Measurements from ENCODE around the gene ZCCHC7.
"Not testable (repeated sequence)": the region's sequence is repeated elsewhere in the genome, so short reads cannot be mapped to it uniquely, and the experiment has no call there.

Gene ZCCHC7

DNA sequence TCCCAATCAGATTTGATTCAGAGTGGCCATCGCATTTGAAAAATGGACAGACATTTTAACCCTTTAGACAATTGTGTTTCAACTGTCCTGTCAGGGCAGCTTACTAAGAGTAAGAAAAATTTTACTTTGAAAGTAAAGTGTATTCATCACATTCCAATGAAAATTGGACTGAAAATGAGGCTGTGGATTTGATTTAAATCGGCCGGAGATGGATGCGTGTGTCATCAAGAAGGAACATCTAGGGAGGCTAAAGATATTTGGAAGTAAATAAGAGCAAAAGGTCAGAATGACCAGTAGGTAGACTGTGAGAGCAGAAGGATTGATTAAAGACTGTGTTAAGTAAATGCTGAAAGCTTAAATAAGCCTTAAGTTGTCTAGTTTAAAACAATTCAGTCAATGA, 1.5 kb downstream of the ZCCHC7 start:
- no peak for DNase-seq

DNA sequence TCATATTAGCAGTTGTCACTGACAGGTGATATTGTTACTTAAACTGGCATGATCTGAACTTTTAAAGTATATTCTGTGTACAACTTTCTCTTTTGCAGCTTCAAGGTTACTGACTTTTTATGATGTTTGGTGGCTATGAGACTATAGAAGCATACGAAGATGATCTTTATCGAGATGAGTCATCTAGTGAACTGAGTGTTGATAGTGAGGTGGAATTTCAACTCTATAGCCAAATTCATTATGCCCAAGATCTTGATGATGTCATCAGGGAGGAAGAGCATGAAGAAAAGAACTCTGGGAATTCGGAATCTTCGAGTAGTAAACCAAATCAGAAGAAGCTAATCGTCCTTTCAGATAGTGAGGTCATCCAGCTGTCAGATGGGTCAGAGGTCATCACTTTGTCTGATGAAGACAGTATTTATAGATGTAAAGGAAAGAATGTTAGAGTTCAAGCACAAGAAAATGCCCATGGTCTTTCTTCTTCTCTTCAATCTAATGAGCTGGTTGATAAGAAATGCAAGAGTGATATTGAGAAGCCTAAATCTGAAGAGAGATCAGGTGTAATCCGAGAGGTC, 5.9 kb downstream of the ZCCHC7 start:
- no peak for DNase-seq

DNA sequence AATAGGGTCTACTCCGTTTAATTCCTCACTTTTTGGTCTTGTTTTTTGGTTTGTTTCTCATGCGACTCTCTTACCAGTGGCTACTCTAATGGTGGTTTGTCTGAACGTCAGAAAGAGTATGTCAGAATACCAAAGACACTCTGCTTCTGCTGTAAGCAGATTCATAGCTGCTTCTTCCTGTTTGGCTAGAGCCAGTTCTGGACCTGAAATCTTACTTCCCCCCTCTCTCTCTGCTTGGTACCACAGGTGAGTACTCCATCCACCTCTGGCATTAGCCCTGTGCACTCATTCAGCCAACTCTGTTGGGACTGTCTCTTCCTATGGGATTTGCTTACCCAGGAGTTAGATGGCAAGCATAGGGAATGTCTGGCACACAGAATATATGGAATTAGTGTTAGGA, 6.6 kb downstream of the ZCCHC7 start:
- no peak for DNase-seq

DNA sequence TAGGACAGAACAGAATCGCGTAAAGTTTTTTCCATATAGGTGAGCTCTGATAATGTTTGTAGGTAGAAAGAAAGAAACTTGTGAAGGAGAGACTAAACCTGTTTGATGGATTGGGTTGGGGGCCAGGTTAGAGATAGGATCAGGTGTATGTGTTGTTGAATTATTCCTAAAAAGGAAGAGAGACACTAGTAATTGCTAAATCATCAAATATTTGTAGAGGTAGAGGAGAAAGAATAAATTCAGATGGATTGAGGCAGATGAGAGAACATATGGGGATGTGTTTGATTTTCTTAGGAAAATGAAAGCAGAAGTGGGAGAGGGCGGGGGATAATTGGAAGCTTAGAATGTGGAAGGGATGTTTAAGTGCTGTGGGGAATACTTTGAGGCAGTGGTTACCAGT, 7.7 kb downstream of the ZCCHC7 start:
- no peak for DNase-seq

DNA sequence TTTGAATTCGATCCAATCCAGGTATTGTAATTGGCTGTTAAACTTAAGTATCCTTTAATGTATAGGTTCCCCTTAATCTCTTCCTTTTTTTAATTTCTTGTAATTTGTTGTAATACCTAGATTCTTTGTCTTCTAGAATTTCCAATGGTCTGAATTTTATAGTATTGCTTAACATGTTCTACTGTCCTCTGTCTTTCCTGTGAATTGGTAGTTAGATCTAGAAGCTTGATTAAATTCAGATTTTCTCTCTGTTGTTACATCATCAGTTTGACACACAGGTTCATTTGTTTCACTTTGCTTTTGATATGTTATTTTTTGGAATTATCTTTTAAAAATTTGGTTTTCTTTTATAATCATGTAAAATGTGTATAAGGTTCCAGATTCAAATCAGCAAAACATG, 13.8 kb downstream of the ZCCHC7 start:
- no peak for DNase-seq

DNA sequence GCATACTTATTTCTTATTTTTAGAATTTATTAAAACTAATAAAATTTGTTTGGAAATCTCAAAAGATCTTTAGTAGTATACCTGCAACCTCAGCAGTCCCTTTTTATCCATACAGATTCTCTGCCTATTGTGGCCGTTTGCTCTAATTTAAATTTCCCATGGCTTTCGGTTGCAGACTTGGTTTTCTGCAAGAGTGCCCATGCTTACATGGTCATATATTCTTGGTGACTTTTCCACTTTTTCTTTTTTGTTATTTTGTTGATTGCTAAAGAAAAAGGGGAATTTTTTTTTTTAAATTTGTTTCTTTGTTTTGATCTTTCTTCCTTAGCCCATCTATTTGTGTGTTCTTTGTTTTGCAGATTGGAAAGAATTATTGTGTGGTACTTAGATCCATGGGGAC, 20.6 kb downstream of the ZCCHC7 start:
- DNase-seq: no peak

DNA sequence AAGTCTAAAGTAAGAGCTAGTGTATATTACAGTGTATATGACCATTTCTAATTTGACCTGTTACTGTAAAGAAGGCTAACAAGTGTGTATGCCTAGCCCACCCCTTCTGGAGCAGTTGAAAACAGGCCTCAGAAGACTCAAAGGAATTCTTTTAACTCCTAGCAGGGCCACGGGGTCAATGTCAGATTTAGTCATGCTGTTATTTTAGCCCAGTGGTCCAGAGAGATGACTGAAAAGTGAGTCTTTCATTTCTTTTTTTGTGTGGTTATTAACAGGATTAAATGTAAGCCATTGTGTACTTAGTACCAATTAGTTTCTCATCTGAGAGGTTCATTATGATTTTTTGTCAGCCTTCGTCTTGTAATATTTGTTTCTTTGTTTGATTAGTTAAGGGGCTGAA, 24.4 kb downstream of the ZCCHC7 start:
- no peak for DNase-seq

DNA sequence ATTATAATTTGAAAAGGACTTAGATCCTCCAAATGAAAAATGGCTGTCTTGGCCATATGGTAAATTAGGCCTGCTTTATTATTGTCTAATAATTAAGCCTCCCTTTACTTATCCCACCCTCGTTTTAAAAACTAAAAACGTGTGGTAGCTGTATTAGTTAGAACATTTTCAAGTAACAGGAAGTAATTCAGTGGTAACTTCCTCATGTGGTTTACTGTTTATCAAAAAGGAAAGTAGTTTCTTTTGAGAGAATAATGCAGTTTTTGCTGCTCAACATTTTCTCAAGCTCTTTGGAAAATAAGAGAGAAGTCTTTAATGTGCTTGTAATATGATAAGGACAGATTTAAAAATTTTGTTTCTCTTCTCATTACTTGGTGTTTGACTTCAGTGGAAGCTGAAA, 26.0 kb downstream of the ZCCHC7 start:
- no peak for DNase-seq

DNA sequence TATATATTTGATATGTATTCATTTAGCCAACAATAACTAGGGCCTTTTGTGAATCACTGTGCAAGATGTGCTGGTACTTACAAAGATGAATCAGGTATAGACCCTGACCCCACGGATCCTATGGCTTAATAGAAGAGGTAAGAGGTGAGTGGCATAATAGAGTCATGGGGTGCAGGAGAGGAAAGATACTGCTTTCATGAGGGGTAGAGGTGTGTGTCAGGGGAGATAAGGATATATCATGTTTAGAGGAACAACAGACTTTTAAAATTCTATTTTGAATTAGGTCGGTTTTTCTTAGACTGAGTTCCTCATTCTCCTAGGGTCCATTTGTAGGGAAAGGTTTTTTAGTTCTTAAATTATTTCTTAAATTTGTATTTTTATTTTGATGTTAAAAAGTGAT, 27.8 kb downstream of the ZCCHC7 start:
- DNase-seq: no peak

DNA sequence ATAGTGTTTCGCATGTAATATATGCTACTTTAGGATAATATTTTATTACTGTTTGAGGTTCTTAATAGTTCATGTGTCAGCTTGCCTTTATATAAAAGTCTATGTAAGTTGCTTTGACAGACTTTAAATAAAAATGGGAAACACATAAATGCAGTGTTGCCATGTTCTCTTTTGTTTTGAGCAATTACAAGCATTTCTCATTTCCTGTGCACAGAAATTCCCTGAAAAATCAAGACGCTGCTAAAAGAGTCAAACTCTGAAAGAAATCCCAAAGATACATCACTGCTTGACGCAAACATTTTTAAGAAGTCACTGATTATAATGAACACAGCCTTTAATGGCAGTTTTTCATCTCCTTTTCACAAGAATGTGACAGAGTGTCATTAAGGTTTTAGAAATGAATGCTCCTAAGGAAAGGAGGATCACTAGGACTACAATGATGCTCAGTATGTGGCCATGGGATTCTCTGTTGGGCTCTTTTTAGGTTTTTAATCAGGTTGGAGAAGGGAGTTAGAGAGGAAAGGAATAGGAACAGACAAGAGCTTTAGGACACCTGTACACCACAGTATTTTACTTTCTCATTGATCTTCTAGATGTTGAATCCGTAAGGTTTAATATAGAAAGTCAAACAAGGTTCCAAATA, 29.4 kb downstream of the ZCCHC7 start:
- DNase-seq: no peak

DNA sequence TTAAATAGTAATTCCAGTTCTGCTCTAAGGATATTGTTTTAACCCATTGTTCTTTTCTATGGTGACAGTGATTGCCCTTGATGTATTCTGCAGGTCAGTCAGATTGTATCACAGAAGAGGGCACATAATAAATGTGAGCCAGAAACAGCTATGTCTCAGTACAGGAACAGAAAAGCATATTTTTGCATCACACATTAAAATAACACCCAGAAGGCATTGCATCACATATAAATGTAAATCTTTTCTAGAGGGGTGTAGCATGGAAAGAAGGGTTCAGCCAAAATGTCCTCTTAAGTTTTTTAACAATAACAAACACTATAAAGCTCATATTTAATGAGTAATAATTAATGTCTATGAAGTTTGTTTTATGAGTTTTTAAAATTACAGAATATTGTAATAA, 30.0 kb downstream of the ZCCHC7 start:
- no peak for DNase-seq

DNA sequence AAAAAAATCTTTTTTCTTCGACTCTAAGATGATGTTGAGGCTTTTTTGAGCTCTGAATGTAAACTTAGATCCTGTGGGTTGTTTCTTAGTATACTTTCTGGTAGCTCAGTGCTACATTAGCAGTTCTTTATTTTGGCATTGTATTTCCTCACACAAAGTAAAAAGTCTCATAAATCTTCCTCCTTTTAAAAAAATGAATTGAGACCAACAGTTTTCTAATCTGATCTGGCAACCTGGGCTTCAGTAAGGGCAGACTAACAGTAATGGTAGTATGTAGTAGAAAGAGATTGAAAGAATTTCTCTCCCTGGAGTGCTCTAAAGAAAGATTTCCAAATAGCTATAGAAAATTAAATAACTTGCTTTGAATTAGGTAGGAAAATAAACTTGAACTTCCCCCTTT, 31.4 kb downstream of the ZCCHC7 start:
- DNase-seq: no peak

DNA sequence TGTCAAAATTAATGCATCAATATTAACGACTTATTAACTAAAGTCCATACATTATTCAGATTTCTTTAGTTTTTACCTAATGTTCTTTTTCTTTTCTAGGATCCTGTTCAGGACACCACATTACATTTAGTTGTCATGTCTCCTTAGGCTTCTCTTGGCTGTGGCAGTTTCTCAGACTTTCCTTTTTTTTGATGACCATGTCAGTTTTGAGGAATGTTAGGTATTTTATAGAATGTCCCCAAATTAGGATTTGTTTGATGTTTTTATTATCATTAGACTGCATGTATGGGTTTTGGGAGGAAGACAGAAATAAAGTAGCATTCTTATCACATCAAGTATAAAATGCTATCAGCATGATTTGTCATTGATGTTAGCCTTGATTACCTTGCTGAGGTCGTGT, 32.0 kb downstream of the ZCCHC7 start:
- DNase-seq: no peak

DNA sequence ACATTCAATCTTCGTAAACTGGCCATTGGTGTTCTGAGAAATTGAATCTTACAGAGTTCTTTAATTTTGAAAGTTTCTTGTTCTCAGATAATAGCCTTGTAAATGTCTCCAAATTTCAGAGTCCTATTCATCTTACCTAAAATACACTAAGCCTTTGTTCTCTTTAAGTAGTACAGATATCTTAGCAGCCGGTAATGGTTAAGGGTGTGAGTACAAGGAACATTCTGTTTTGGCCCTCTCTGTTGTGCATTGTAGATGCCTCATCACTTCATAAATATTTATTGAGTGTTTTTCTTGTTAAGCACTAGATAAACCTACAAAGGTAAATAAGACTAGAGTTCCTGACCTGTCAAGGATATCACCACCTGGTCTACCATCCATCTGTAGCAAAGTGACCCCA, 35.2 kb downstream of the ZCCHC7 start:
- no peak for DNase-seq

DNA sequence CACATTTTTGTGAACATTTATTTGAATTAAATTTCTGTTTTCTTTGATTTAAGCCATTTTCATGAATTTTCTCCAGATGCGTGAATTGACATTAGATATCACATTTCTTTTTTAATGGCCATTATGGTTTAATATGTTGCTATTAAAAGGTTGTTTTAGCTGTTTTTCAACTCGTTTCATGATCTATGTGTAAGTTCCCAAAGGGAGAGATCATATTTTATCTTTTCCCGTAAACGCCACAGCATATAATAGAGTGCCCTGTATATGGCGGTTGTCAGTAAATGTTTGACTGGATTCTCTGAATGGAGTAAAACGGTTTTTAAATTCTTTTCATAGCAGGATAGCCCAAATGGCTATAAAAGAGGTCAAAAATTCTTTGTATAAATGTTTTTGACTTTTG, 35.8 kb downstream of the ZCCHC7 start:
- no peak for DNase-seq

DNA sequence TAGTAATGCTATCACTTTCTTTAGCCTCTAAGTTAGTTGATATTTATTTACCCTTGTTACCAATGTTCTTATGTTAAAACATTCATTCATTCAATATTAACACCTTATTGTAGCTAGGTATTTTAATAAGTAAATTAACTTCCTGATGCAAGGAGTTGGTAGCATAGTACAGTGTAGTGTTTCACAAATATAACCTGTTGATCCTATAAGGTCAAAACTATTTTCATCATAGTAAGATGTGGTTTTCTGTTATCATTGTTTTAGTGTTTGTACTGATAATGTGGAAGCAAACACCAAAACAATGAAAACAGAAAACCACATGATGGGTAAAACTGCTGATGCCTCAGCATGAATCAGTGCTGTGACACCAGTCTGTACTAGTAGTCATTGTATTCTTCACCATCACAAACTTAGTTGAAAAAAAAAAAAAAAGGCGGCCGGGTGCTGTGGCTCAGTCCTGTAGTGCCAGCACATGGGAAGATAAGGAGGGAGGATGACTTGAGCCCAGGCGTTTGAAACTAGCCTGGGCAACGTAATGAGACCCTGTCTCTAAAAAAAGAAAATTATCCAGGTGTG, 36.5 kb downstream of the ZCCHC7 start:
- no peak for DNase-seq

DNA sequence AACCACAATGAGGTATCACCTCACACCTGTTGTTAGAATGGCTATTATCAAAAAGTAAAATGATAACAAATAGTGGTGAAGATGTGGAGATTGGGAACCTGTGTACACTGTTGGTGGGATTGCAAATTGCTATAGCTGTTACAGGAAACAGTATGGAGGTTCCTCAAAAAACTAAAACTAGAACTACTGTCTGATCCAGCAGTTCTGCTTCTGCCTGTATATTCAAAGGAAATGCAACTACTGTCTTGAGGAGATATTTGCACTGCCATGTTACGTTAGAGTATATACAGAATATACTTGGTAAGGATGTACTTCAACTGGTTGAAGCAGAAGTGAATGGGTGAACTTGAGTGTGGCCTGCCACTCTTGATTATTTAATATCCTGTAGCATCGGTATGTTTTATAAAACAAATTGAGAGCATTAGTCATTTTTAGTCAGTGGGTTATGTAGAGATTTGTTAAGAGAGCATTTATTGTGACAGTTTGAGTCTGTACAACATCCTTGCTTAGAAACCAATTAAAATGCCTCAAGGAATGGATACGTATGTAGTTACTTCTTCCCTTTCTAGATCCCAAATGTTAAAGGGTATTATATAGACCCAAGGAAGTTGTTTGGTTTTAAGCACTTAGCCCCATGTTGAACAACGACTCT, 37.5 kb downstream of the ZCCHC7 start:
- no peak for DNase-seq

DNA sequence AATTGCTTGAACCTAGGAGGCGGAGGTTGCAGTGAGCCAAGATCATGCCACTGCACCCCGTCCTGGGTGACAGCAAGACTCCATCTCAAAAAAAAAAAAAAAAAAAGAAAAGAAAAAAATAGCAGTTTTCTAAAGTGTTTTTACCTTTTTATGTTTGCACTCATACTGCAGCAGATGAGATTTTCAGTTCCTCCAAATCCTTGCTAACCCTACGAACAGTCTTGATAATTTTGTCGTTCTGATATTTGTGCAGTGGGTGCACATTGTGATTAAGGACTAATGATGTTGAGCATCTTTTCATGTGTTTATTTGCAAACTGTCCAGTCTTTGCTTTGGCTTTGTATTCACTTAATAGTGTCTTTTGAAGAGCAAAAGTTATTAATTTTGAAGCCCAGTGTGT, 42.9 kb downstream of the ZCCHC7 start:
- no peak for DNase-seq

DNA sequence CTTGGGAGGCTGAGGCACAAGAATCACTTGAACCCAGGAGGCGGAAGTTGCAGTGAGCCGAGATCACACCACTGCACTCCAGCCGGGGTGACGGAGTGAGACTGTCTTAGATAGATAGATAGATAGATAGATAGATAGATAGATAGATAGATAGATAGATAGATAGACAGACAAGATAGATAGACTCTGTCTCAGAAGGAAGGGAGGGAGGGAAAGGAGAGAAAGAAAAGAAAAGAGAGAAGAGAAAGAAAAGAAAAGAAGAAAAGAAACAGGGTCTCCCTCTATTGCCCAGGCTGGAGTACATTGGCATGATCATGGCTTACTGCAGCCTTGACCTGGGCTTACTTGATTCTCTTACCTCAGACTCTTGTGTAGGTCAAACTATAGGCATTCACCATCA, 44.0 kb downstream of the ZCCHC7 start:
- DNase-seq: not testable (repeated sequence)

DNA sequence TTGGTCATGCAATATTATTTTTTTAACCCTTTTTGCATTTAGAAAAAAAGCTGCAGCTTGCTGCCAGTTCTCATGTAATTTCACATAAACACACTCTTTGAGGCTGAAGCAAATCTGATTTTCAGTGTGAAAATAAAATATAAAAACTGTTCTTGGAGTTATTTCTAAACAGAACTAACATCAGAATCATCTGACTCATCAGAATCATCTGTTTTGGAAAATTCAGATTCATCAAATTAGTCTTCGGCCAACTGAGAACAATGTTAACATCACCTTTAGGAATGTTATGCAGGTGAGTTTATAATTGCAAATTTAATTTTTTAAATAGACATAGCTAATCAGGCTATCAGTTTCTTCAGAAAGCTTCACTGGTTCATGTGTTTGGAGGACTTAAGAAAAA, 45.3 kb downstream of the ZCCHC7 start:
- no peak for DNase-seq

DNA sequence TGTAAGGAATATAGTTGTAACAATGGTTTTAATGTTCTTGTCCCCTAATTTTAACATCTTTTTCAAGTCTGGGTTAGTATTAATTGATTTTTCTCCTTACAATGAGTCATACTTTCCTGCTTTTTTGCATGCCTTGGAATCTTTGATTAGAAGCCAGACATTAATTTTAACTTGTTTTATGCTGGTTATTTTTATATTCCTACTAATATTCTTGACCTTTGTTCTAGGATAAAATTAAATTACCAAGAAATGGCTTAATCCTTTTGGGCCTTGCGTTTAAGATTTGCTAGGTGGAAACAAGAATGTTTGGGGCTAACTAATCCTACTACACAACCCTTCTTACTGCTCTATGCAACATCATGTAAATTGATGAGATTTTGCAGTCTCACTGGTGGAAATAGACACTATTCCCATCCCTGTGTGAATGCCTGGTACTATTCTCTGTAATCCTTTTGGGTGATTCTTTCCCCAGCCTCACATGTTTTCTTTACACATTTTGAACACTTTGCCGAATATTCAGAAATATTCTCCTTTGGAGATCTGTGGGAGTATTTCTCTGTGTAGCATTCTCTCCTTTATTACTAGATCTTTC, 47.2 kb downstream of the ZCCHC7 start:
- DNase-seq: no peak

DNA sequence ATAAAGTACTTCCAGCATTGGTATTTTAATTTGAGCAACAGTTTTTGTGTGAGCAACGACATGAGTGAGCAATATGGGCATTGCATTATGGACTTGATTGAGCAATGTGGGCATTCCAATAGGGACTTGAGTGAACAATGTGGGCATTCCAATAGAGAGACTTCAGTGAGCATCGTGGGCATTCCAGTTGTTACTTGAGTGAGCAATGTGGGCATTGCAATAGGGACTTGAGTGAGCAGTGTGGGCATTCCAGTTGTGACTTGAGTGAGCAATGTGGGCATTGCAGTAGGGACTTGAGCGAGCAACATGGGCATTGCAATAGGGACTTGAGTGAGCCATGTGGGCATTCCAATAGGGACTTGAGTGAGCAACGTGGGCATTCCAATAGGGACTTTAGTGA, 52.2 kb downstream of the ZCCHC7 start:
- no peak for DNase-seq

DNA sequence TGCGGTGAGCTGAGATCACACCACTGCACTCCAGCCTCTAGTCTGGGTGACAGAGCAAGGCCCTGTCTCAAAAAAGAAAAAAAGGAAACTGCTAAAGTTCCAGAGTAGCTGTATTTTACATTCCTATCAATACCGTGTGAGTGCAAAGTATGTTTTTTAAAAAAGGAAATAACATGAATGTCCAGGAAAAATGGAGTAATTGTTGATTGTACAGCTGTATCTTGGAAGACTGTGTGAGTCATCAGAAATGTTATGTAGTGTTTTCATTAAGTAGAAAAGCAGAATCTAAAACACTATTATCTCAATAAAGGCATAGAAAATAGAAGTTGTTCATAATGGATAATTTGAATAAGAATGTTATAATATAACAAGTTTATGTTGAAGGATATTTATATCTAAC, 53.9 kb downstream of the ZCCHC7 start:
- DNase-seq: no peak

DNA sequence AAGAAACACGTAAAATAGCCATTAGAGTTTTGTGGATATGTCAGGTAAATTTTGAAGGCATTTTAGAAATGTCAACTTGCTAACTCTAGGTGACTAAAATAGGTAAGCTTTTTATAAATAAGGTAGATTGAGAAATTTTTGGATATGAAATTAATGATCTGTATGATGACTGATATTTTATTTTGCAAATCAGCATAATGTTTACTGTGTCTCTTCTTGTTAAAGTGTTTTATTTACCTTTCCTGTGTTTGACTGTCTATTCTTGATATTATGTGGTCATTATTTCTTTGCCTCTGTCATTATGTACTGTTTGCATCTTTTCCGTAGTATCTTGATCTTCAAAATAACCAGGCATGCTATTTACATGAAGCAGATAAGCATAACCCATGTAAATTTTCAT, 58.4 kb downstream of the ZCCHC7 start:
- DNase-seq: no peak

Measured in activated CD4-positive, CD25-positive, alpha-beta regulatory T cell (primary cell).